PFSK-1 (cell line): ENCODE measurements around the gene GTPBP10.

Experiments
- FOXP2 ChIP-seq: optimal IDR thresholded peaks from 2 replicates; pipeline ENCODE3; 2011; ENCODE audit warnings: borderline replicate concordance, control low read depth, inconsistent platforms; ENCODE audit not compliant: insufficient read depth; ENCODE audit errors: extremely low read length, extremely low read depth
- POLR2AphosphoS5 ChIP-seq: IDR thresholded peaks from 2 replicates; pipeline ENCODE4 v1.6.1; 2012; ENCODE audit warnings: low read depth, mild to moderate bottlenecking, control low read depth, low read length, moderate library complexity
- REST ChIP-seq, 2 experiments: IDR thresholded peaks; 2 replicates each; pipeline versions ENCODE4 v1.6.1 to v1.8.0; 2011 to 2012; ENCODE audit warnings: low read depth in 2 of 2, low read length in 2 of 2, control low read depth in 1 of 2, inconsistent platforms in 1 of 2, mild to moderate bottlenecking in 1 of 2, moderate library complexity in 1 of 2; ENCODE audit not compliant: insufficient read depth in 1 of 2
- SIN3A ChIP-seq: IDR thresholded peaks from 2 replicates; pipeline ENCODE4 v1.6.1; 2012; ENCODE audit warnings: mild to moderate bottlenecking, low read length, moderate library complexity, borderline replicate concordance; ENCODE audit not compliant: insufficient read depth
- TAF1 ChIP-seq: IDR thresholded peaks from 2 replicates; pipeline ENCODE4 v1.6.1; 2012; ENCODE audit warnings: low read length, control low read depth, borderline replicate concordance; ENCODE audit not compliant: insufficient read depth

- TF ChIP-seq POLR2AphosphoS5 (peak; percentile 89), REST (IDR thresholded peaks at IDR 0.05; ENCODE audit: insufficient read depth in 1 of 2, low read depth in 2 of 2, low read length in 2 of 2) (no peak), SIN3A (0 out of 2 replicates have a peak, but pooled peaks have one; percentile 19), TAF1 (peak; percentile 69; the same call in 1 of the 2 replicates), FOXP2 (peak; percentile 61)
Measured at GRCh38 chr7:90403174-90404113, 56.9 kb downstream of the GTPBP10 start, which contains the start of gene CLDN12.
